SK-N-SH (cell line): ENCODE results near the gene EHD3. TPM values are rescaled to one million over a fixed set of nuclear protein-coding genes. Genes with fewer than 3 reads are reported as not detected.

Experiments used
- CTCF ChIA-PET: fragments of 300-600, 350-600 bp; formaldehyde crosslinking; extraction: SDS; loops from one replicate; lab custom pipeline; 2021; lab: Yijun Ruan, JAX
- POLR2A ChIA-PET: fragments of 350-600 bp; sonication (Branson Sonifier 250); formaldehyde crosslinking; extraction: SDS; loops from one replicate; lab custom pipeline; 2020; ENCODE audit warnings: antibody characterized with exemption, inconsistent platforms; lab: Yijun Ruan, JAX
- DNase-seq: peaks from one replicate; pipeline ENCODE4 v3.0.0; 2012
- H2AFZ ChIP-seq: fragments of 200-600 bp; sonication (generic); 2 replicates; pipeline ENCODE4 v1.8.1; 2016; ENCODE audit warnings: antibody characterized with exemption, mild to moderate bottlenecking, low read depth
- H3F3A ChIP-seq: fragments of 200-600 bp; sonication (generic); replicated peaks from 2 replicates; pipeline ENCODE3; 2016; ENCODE audit warnings: antibody characterized with exemption, mild to moderate bottlenecking; ENCODE audit not compliant: insufficient read depth
- H3K27ac ChIP-seq, 2 experiments: fragments of 200-500 bp in 1 of 2; fragments of 200-600 bp in 1 of 2; sonication (Bioruptor generic) in 1 of 2; sonication (generic), shearing (Covaris generic) in 1 of 2; 2 replicates each; pipeline versions ENCODE4 v1.5.1 to v1.6.1; 2014 to 2016; ENCODE audit warnings: low read depth in 2 of 2, inconsistent platforms in 1 of 2, low read length in 1 of 2, mild to moderate bottlenecking in 1 of 2, mixed read lengths in 1 of 2
- H3K27me3 ChIP-seq: fragments of 200-600 bp; sonication (generic), shearing (Covaris generic); 2 replicates; pipeline ENCODE4 v1.6.1; 2016; ENCODE audit warnings: mixed run types; ENCODE audit not compliant: insufficient read depth
- H3K36me3 ChIP-seq, 2 experiments: fragments of 200-500 bp in 1 of 2; fragments of 200-600 bp in 1 of 2; sonication (Bioruptor generic) in 1 of 2; sonication (generic) in 1 of 2; replicated peaks in 1 of 2; 2 replicates each; pipeline versions ENCODE3 to v1.5.1; 2014 to 2016; ENCODE audit warnings: low read length in 1 of 2, mild to moderate bottlenecking in 1 of 2; ENCODE audit not compliant: insufficient read depth in 2 of 2, control insufficient read depth in 1 of 2
- H3K4me1 ChIP-seq, 2 experiments: fragments of 200-500 bp in 1 of 2; fragments of 200-600 bp in 1 of 2; sonication (Bioruptor generic) in 1 of 2; sonication (generic), shearing (Covaris generic) in 1 of 2; 2 replicates each; pipeline versions ENCODE4 v1.5.1 to v1.6.1; 2014 to 2016; ENCODE audit warnings: low read depth in 1 of 2, low read length in 1 of 2, mixed run types in 1 of 2; ENCODE audit not compliant: insufficient read depth in 2 of 2, control insufficient read depth in 1 of 2
- H3K4me2 ChIP-seq: fragments of 200-600 bp; sonication (generic), shearing (Covaris generic); 2 replicates; pipeline ENCODE4 v1.6.1; 2017; ENCODE audit warnings: mixed run types
- H3K4me3 ChIP-seq, 2 experiments: fragments of 200-500 bp in 1 of 2; fragments of 200-600 bp in 1 of 2; sonication (Bioruptor generic) in 1 of 2; sonication (generic), shearing (Covaris generic) in 1 of 2; 2 replicates each; pipeline versions ENCODE4 v1.5.1 to v1.8.1; 2014 to 2016; ENCODE audit warnings: low read depth in 2 of 2, inconsistent platforms in 1 of 2, low read length in 1 of 2, mild to moderate bottlenecking in 1 of 2, mixed read lengths in 1 of 2, moderate library complexity in 1 of 2
- H3K79me2 ChIP-seq: fragments of 200-600 bp; sonication (generic); 2 replicates; pipeline ENCODE4 v1.8.1; 2017; ENCODE audit warnings: mild to moderate bottlenecking; ENCODE audit not compliant: insufficient read depth
- H3K9ac ChIP-seq: fragments of 200-600 bp; sonication (generic); 2 replicates; pipeline ENCODE4 v1.6.1; 2017; ENCODE audit warnings: mixed run types
- H3K9me2 ChIP-seq: fragments of 200-600 bp; sonication (generic); 2 replicates; pipeline ENCODE4 v1.6.1; 2017; ENCODE audit warnings: mixed run types
- H3K9me3 ChIP-seq: fragments of 200-600 bp; sonication (generic); 2 replicates; pipeline ENCODE4 v1.6.1; 2017; ENCODE audit warnings: mixed run types, mild to moderate bottlenecking, moderate library complexity
- H4K20me1 ChIP-seq: fragments of 200-600 bp; sonication (generic); 2 replicates; pipeline ENCODE4 v1.6.1; 2017; ENCODE audit warnings: mild to moderate bottlenecking, mixed run types; ENCODE audit not compliant: insufficient read depth
- ELF1 ChIP-seq: IDR thresholded peaks from 2 replicates; pipeline ENCODE4 v1.4.0; 2012
- FOSL2 ChIP-seq: IDR thresholded peaks from 2 replicates; pipeline ENCODE4 v1.4.0; 2012; ENCODE audit warnings: low read depth, mild to moderate bottlenecking, moderate library complexity, borderline replicate concordance
- FOXM1 ChIP-seq: IDR thresholded peaks from 2 replicates; pipeline ENCODE4 v1.4.0; 2012; ENCODE audit warnings: low read depth, mild to moderate bottlenecking
- GABPA ChIP-seq: IDR thresholded peaks from 2 replicates; pipeline ENCODE4 v1.4.0; 2012; ENCODE audit warnings: low read depth, mild to moderate bottlenecking
- IRF3 ChIP-seq: fragments of 150-350 bp; IDR thresholded peaks from 2 replicates; pipeline ENCODE4 v1.6.1; 2016; ENCODE audit warnings: mild to moderate bottlenecking, low read depth, low read length
- JUND ChIP-seq: IDR thresholded peaks from 2 replicates; pipeline ENCODE4 v1.4.0; 2012
- MXI1 ChIP-seq: IDR thresholded peaks from 2 replicates; pipeline ENCODE4 v1.6.1; 2012; ENCODE audit warnings: mild to moderate bottlenecking, low read depth, low read length, improper control_type of control experiment
- NFIC ChIP-seq: IDR thresholded peaks from 2 replicates; pipeline ENCODE4 v1.4.0; 2012; ENCODE audit warnings: borderline replicate concordance
- NRF1 ChIP-seq: IDR thresholded peaks from 2 replicates; pipeline ENCODE4 v1.6.1; 2012; ENCODE audit warnings: low read depth, mild to moderate bottlenecking, low read length
- PBX3 ChIP-seq: IDR thresholded peaks from 2 replicates; pipeline ENCODE4; 2012
- POLR2AphosphoS5 ChIP-seq: IDR thresholded peaks from 2 replicates; pipeline ENCODE4 v1.6.1; 2012; ENCODE audit warnings: low read depth, low read length
- RFX5 ChIP-seq: IDR thresholded peaks from 2 replicates; pipeline ENCODE4 v1.6.1; 2012; ENCODE audit warnings: mild to moderate bottlenecking, improper control_type of control experiment, low read length
- SMC3 ChIP-seq: IDR thresholded peaks from 2 replicates; pipeline ENCODE4 v1.6.1; 2012; ENCODE audit warnings: low read depth, low read length, improper control_type of control experiment
- TAF1 ChIP-seq: IDR thresholded peaks from 2 replicates; pipeline ENCODE4 v1.6.1; 2012; ENCODE audit warnings: low read depth, mild to moderate bottlenecking, low read length, moderate library complexity, borderline replicate concordance
- TCF12 ChIP-seq: IDR thresholded peaks from 2 replicates; pipeline ENCODE4 v1.4.0; 2012
- TEAD4 ChIP-seq: IDR thresholded peaks from 2 replicates; pipeline ENCODE4 v1.4.0; 2012; ENCODE audit warnings: mild to moderate bottlenecking, borderline replicate concordance; ENCODE audit not compliant: insufficient read depth
- USF2 ChIP-seq: fragments of 150-350 bp; IDR thresholded peaks from 2 replicates; pipeline ENCODE4 v1.6.1; 2017; ENCODE audit warnings: antibody characterized with exemption, low read length, low read depth, borderline replicate concordance
- YY1 ChIP-seq: IDR thresholded peaks from 2 replicates; pipeline ENCODE4 v1.4.0; 2012; ENCODE audit warnings: low read depth, mild to moderate bottlenecking
- ZBTB33 ChIP-seq: IDR thresholded peaks from 2 replicates; pipeline ENCODE4 v1.4.0; 2012; ENCODE audit warnings: low read depth, borderline replicate concordance
- WGBS: methylation state at CpG from one replicate; pipeline ENCODE4 v1.1.6; 2017; ENCODE audit warnings: low lambda C conversion rate; 5-methylcytosine and 5-hydroxymethylcytosine counted together
- polyA plus RNA-seq, 3 experiments: library from polyadenylated mRNA; depleted of rRNA; stranded (reverse); fragments of >200 nt; gene quantifications; 2 replicates each; pipeline ENCODE4 v1.2.3, GENCODE V29; 2012

EHD3 gene
- polyA plus RNA-seq, 1 of the 3 experiments (the other 2 are of a cell fraction) = 45.4 TPM

- Histone ChIP-seq H3F3A (no peaks in the 10 kb centered on the region), H3K9me2 (no peaks in the 10 kb centered on the region), H3K4me2 (no peak overlapping the region), H2AFZ (no peak overlapping the region), H3K4me3 (no peak overlapping the region), H3K9ac (no peak overlapping the region), H3K27ac (no peak overlapping the region), H3K27me3 (no peaks in the 10 kb centered on the region), H3K4me1 (peaks cover 0 to 4% of the 10 kb centered on the region in 2 experiments; a peak in 1 of 4 replicates), H3K9me3 (no peaks in the 10 kb centered on the region), H3K36me3 (peaks cover 27 to 63% of the 10 kb centered on the region in 2 experiments), H4K20me1 (no peaks in the 10 kb centered on the region), H3K79me2 (no peaks in the 10 kb centered on the region)
- TF ChIP-seq SMC3 = no peak
- no peak for TF ChIP-seq GABPA
- TF ChIP-seq MXI1 = no peak
- TF ChIP-seq TAF1 = no peak
- TF ChIP-seq NRF1 = no peak
- TF ChIP-seq RFX5 = no peak
- no peak for TF ChIP-seq TEAD4
- no peak for TF ChIP-seq PBX3
- no peak for TF ChIP-seq FOSL2
- no peak for TF ChIP-seq NFIC
- no peak for TF ChIP-seq FOXM1
- no peak for TF ChIP-seq YY1
- TF ChIP-seq JUND = no peak
- no peak for TF ChIP-seq ELF1
- TF ChIP-seq TCF12 = no peak
- TF ChIP-seq POLR2AphosphoS5 = no peak
- no peak for TF ChIP-seq USF2
- no peak for TF ChIP-seq ZBTB33
- no peak for TF ChIP-seq IRF3
- DNase-seq = no peak
- ChIA-PET CTCF (interaction anchor here (2.0 kb wide), 1 partner anchor 15 kb away, joined by 6 read pairs; no protein-coding TSS in a partner anchor), POLR2A (no interaction called here)
- WGBS = 92% methylated on average over 19 of the region's 19 CpGs
Observed at GRCh38 chr2:31254237-31255203, 20.6 kb downstream of the EHD3 start.
